Loucy (cell line): ENCODE results near the gene PPP6R1.

ENCODE experiments used
- H2AFZ ChIP-seq: fragments of 200-600 bp; sonication (generic); 2 replicates; pipeline ENCODE4 v1.6.0; 2016; ENCODE audit warnings: antibody characterized with exemption, mild to moderate bottlenecking, low read length, moderate library complexity
- H3F3A ChIP-seq: fragments of 200-600 bp; 2 replicates; pipeline ENCODE4 v1.6.0; 2016; ENCODE audit warnings: antibody characterized with exemption, low read depth, mild to moderate bottlenecking
- H3K27me3 ChIP-seq: fragments of 200-600 bp; sonication (generic); 2 replicates; pipeline ENCODE4 v1.6.1; 2014; ENCODE audit warnings: low read length, mild to moderate bottlenecking; ENCODE audit not compliant: insufficient read depth, poor library complexity, severe bottlenecking
- H3K36me3 ChIP-seq: fragments of 200-600 bp; sonication (generic); 2 replicates; pipeline ENCODE4 v1.6.1; 2016; ENCODE audit warnings: low read length; ENCODE audit not compliant: insufficient read depth
- H3K4me1 ChIP-seq: fragments of 200-600 bp; sonication (generic); 2 replicates; pipeline ENCODE4 v1.5.1; 2014; ENCODE audit warnings: low read length, mild to moderate bottlenecking; ENCODE audit not compliant: insufficient read depth, poor library complexity, severe bottlenecking
- H3K4me2 ChIP-seq: fragments of 200-600 bp; sonication (generic); 2 replicates; pipeline ENCODE4 v1.6.0; 2014; ENCODE audit warnings: antibody characterized with exemption, low read length, low read depth, mild to moderate bottlenecking; ENCODE audit not compliant: poor library complexity, severe bottlenecking
- H3K4me3 ChIP-seq: fragments of 200-600 bp; sonication (generic); 2 replicates; pipeline ENCODE4 v1.5.1; 2014; ENCODE audit warnings: low read length, mild to moderate bottlenecking, mixed read lengths; ENCODE audit not compliant: poor library complexity, severe bottlenecking
- H3K79me2 ChIP-seq: fragments of 200-600 bp; sonication (generic); 2 replicates; pipeline ENCODE4 v1.6.1; 2014; ENCODE audit warnings: low read length; ENCODE audit not compliant: insufficient read depth
- H3K9ac ChIP-seq: fragments of 200-600 bp; sonication (generic); 2 replicates; pipeline ENCODE4 v1.6.0; 2014; ENCODE audit warnings: mild to moderate bottlenecking, low read depth, low read length, moderate library complexity; ENCODE audit not compliant: poor library complexity, severe bottlenecking
- H3K9me2 ChIP-seq: fragments of 200-600 bp; sonication (generic); replicated peaks from 2 replicates; pipeline ENCODE4 v1.6.1; 2016; ENCODE audit warnings: low read depth, low read length, mixed read lengths
- H3K9me3 ChIP-seq: fragments of 200-600 bp; sonication (generic); 2 replicates; pipeline ENCODE4 v1.6.1; 2014; ENCODE audit warnings: mild to moderate bottlenecking, antibody characterized with exemption, low read length, low read depth; ENCODE audit not compliant: insufficient read depth
- H4K20me1 ChIP-seq: fragments of 200-600 bp; sonication (generic); 2 replicates; pipeline ENCODE4 v1.6.0; 2014; ENCODE audit warnings: antibody characterized with exemption, low read length, mild to moderate bottlenecking; ENCODE audit not compliant: insufficient read depth, poor library complexity, severe bottlenecking
- CTCF ChIP-seq: fragments of 200-600 bp; sonication (generic); conservative IDR thresholded peaks from 2 replicates; pipeline ENCODE4 v1.5.1; 2014; ENCODE audit warnings: mild to moderate bottlenecking, antibody characterized with exemption, low read length
- EZH2phosphoT487 ChIP-seq: fragments of 200-600 bp; IDR thresholded peaks from 2 replicates; pipeline ENCODE4 v1.6.1; 2018; ENCODE audit warnings: antibody characterized with exemption, mild to moderate bottlenecking, moderate library complexity, borderline replicate concordance

Gene PPP6R1

GRCh38 chr19:55224038-55224665, 34.7 kb downstream of the PPP6R1 start:
- H3K4me2 ChIP-seq = no peak overlapping the region
- no peaks in the 10 kb centered on the region for H3K4me1 ChIP-seq
- H3K79me2 ChIP-seq = no peaks in the 10 kb centered on the region
- no peak overlapping the region for H3K4me3 ChIP-seq
- no peaks in the 10 kb centered on the region for H3F3A ChIP-seq
- H3K36me3 ChIP-seq = peaks cover 43% of the 10 kb centered on the region; the same call in 1 of the 2 replicates
- peaks cover 46% of the 10 kb centered on the region for H4K20me1 ChIP-seq
- H3K9me3 ChIP-seq = no peaks in the 10 kb centered on the region
- no peaks in the 10 kb centered on the region for H3K9me2 ChIP-seq
- H2AFZ ChIP-seq = no peak overlapping the region
- no peak for TF ChIP-seq EZH2phosphoT487
- TF ChIP-seq CTCF = no peak
- H3K27me3 ChIP-seq = no peaks in the 10 kb centered on the region
- H3K9ac ChIP-seq = no peak overlapping the region

- Histone ChIP-seq H3K4me3 (no peak overlapping the region), H4K20me1 (peaks cover 39% of the 10 kb centered on the region), H2AFZ (no peak overlapping the region), H3K9me3 (no peaks in the 10 kb centered on the region), H3K4me1 (no peaks in the 10 kb centered on the region), H3K9me2 (no peaks in the 10 kb centered on the region), H3K79me2 (no peaks in the 10 kb centered on the region), H3K4me2 (no peak overlapping the region), H3K36me3 (peaks cover 36% of the 10 kb centered on the region; the same call in 1 of the 2 replicates), H3K27me3 (no peaks in the 10 kb centered on the region), H3K9ac (no peak overlapping the region), H3F3A (no peaks in the 10 kb centered on the region)
- no peak for TF ChIP-seq CTCF
- TF ChIP-seq EZH2phosphoT487 = no peak
These were observed 35.4 kb downstream of the PPP6R1 start for GRCh38 chr19:55223291-55224037.

GRCh38 chr19:55220525-55220924, 38.3 kb downstream of the PPP6R1 start:
- Histone ChIP-seq H3K9ac (no peak overlapping the region), H2AFZ (no peak overlapping the region), H3K4me3 (no peak overlapping the region), H3K9me3 (no peaks in the 10 kb centered on the region), H3K9me2 (no peaks in the 10 kb centered on the region), H3K27me3 (no peaks in the 10 kb centered on the region), H3K4me2 (no peak overlapping the region), H3K4me1 (peaks cover 3% of the 10 kb centered on the region), H3K79me2 (no peaks in the 10 kb centered on the region), H3K36me3 (peaks cover 8% of the 10 kb centered on the region; the same call in 1 of the 2 replicates), H4K20me1 (peaks cover 15% of the 10 kb centered on the region), H3F3A (no peaks in the 10 kb centered on the region)
- no peak for TF ChIP-seq EZH2phosphoT487
- no peak for TF ChIP-seq CTCF
